ENCODE data around the gene PARD3. TPM values are rescaled to one million over a fixed set of nuclear protein-coding genes. Genes with fewer than 3 reads are reported as not detected.
A peak's percentile ranks its signal among the peaks of the same experiment; 100 is the strongest.

PARD3 gene
- total RNA-seq, 4 donors from 2014 or later, result 42.6 to 63.6 (median 55.2) TPM

GRCh38 chr10:34781711-34782110 lies 33.4 kb downstream of the PARD3 start:
- no peaks in the 10 kb centered on the region for H3K36me3 ChIP-seq
- H3K27me3 ChIP-seq, result no peaks in the 10 kb centered on the region
- WGBS, 2 donors, result 30 to 38% methylated on average over 3 of the region's 3 CpGs
- TF ChIP-seq EP300 (IDR thresholded peaks at IDR 0.05) (no peak), CTCF (IDR thresholded peaks at IDR 0.05) (no peak), POLR2A (IDR thresholded peaks at IDR 0.05) (no peak)
- H3K4me1 ChIP-seq, result peaks cover 5 to 68% (median 33%) of the 10 kb centered on the region in 4 donors
- no peak for DNase-seq (ENCODE audit: low spot score in 2 of 2)
- H3K27ac ChIP-seq, result peak overlapping the region in 2 of 4 donors; percentile 59 to 64
- H3K4me3 ChIP-seq, result no peak overlapping the region
- no peaks in the 10 kb centered on the region for H3K9me3 ChIP-seq

- peak in 1 of 2 donors; percentile 43 for TF ChIP-seq EP300 (IDR thresholded peaks at IDR 0.05)
- no peak for TF ChIP-seq POLR2A (IDR thresholded peaks at IDR 0.05)
- no peak for TF ChIP-seq CTCF (IDR thresholded peaks at IDR 0.05)
- no peak for DNase-seq (ENCODE audit: low spot score in 2 of 2)
- peak overlapping the region in 1 of 4 donors; percentile 12 for H3K4me3 ChIP-seq
- H3K4me1 ChIP-seq, result peaks cover 5 to 68% (median 33%) of the 10 kb centered on the region in 4 donors
- 6 to 10% methylated on average over 11 of the region's 11 CpGs for WGBS, 2 donors
- H3K9me3 ChIP-seq, result no peaks in the 10 kb centered on the region
- peak overlapping the region in 2 of 4 donors; percentile 59 to 64 for H3K27ac ChIP-seq
- no peaks in the 10 kb centered on the region for H3K36me3 ChIP-seq
- H3K27me3 ChIP-seq, result no peaks in the 10 kb centered on the region
Measured at GRCh38 chr10:34780818-34781380, 34.2 kb downstream of the PARD3 start.

- H3K4me1 ChIP-seq, result peaks cover 5 to 79% (median 35%) of the 10 kb centered on the region in 4 donors
- no peak overlapping the region for H3K4me3 ChIP-seq
- WGBS, 2 donors, result 51 to 65% methylated on average over 3 of the region's 3 CpGs
- no peaks in the 10 kb centered on the region for H3K27me3 ChIP-seq
- no peaks in the 10 kb centered on the region for H3K9me3 ChIP-seq
- H3K27ac ChIP-seq, result peak overlapping the region; percentile 17 to 84 (median 64)
- no peak for DNase-seq (ENCODE audit: low spot score in 2 of 2)
- H3K36me3 ChIP-seq, result no peaks in the 10 kb centered on the region
- no peak for TF ChIP-seq POLR2A (IDR thresholded peaks at IDR 0.05)
- TF ChIP-seq EP300 (IDR thresholded peaks at IDR 0.05), result peak in 1 of 2 donors; percentile 65
Measured at GRCh38 chr10:34778237-34778636, 36.9 kb downstream of the PARD3 start.

- Histone ChIP-seq H3K27me3 (no peaks in the 10 kb centered on the region), H3K9me3 (no peaks in the 10 kb centered on the region), H3K4me3 (no peak overlapping the region), H3K36me3 (no peaks in the 10 kb centered on the region), H3K27ac (peak overlapping the region in 2 of 4 donors; percentile 26 to 31), H3K4me1 (peaks cover 0 to 78% (median 27%) of the 10 kb centered on the region in 4 donors)
- WGBS, 2 donors, result 62 to 68% methylated on average over 2 of the region's 2 CpGs
- no peak for DNase-seq (ENCODE audit: low spot score in 2 of 2)
- no peak for TF ChIP-seq EP300 (IDR thresholded peaks at IDR 0.05)
- TF ChIP-seq CTCF (IDR thresholded peaks at IDR 0.05), result no peak
- TF ChIP-seq POLR2A (IDR thresholded peaks at IDR 0.05), result no peak
Measured at GRCh38 chr10:34776090-34776690, 38.9 kb downstream of the PARD3 start.

- WGBS, 2 donors, result 94 to 95% methylated on average over 3 of the region's 3 CpGs
- Histone ChIP-seq H3K36me3 (no peaks in the 10 kb centered on the region), H3K27me3 (no peaks in the 10 kb centered on the region), H3K4me1 (peaks cover 0 to 75% (median 19%) of the 10 kb centered on the region in 4 donors), H3K27ac (no peak overlapping the region), H3K9me3 (no peaks in the 10 kb centered on the region), H3K4me3 (no peak overlapping the region)
- TF ChIP-seq EP300 (IDR thresholded peaks at IDR 0.05) (no peak), CTCF (IDR thresholded peaks at IDR 0.05) (no peak), POLR2A (IDR thresholded peaks at IDR 0.05) (no peak)
- DNase-seq (ENCODE audit: low spot score in 2 of 2), result no peak
Measured at GRCh38 chr10:34775044-34775637, 40.0 kb downstream of the PARD3 start.
